SU-DHL-6 (cell line): ENCODE data around the gene UBE2Z.

Source experiments
- CTCF ChIP-seq: fragments of 200-600 bp; sonication (generic); IDR thresholded peaks from one replicate; pipeline ENCODE4 v1.5.1; 2017; ENCODE audit warnings: antibody characterized with exemption, mild to moderate bottlenecking, low read length, moderate library complexity; ENCODE audit not compliant: insufficient read depth, poor library complexity, severe bottlenecking
- EZH2phosphoT487 ChIP-seq: fragments of 200-600 bp; sonication (generic), shearing (Covaris generic); conservative IDR thresholded peaks from 2 replicates; pipeline ENCODE4 v1.6.1; 2018; ENCODE audit warnings: mild to moderate bottlenecking, antibody characterized with exemption, low read length, moderate library complexity, mixed read lengths

GRCh38 chr17:48954300-48954755, 46.1 kb downstream of the UBE2Z start:
- TF ChIP-seq CTCF = peak; percentile 41
- no peak for TF ChIP-seq EZH2phosphoT487
